ENCODE data around the gene IGF1.

- TF ChIP-seq POLR2A (IDR thresholded peaks at IDR 0.05) (no peak), CTCF (IDR thresholded peaks at IDR 0.05 in 4 of 5, conservative IDR thresholded peaks at IDR 0.05 in 1 of 5) (no peak)
Observed at GRCh38 chr12:102510031-102510430, 29.7 kb upstream of the IGF1 start.
